Activated B cell treated with CpG ODN at 0.5 μM for 24 hours (primary cell): Measurements from ENCODE around the gene ANKS1A. TPM values are rescaled to one million over a fixed set of nuclear protein-coding genes. Genes with fewer than 3 reads are reported as not detected.
"Not testable (repeated sequence)": the region's sequence is repeated elsewhere in the genome, so short reads cannot be mapped to it uniquely, and the experiment has no call there.

Experiments
- ATAC-seq: fragments of 200-7000 bp; cut with Tn5 transposase; one replicate; pipeline ENCODE4 v1.10.0; 2021; ENCODE audit warnings: low read depth, mild to moderate bottlenecking, moderate library complexity
- CTCF ChIA-PET: fragments of 350-600 bp; sonication (Branson Sonifier 250); formaldehyde crosslinking; loops from one replicate; lab custom pipeline; 2021; ENCODE audit warnings: antibody characterized with exemption; lab: Charles Lee
- POLR2A ChIA-PET: fragments of 350-600 bp; sonication (Branson Sonifier 250); formaldehyde crosslinking; loops from one replicate; lab custom pipeline; 2021; ENCODE audit warnings: antibody characterized with exemption; lab: Charles Lee
- DNase-seq: peaks from one replicate; pipeline ENCODE4 v3.0.0; 2022
- H3K27ac Mint-ChIP-seq: one replicate; pipeline ENCODE4 v1.8.0; 2020; ENCODE audit warnings: mixed read lengths
- H3K27me3 Mint-ChIP-seq: one replicate; pipeline ENCODE4 v1.8.0; 2021; ENCODE audit warnings: mixed read lengths
- H3K36me3 Mint-ChIP-seq: one replicate; pipeline ENCODE4 v1.8.0; 2021; ENCODE audit warnings: low read depth, mixed read lengths
- H3K4me1 Mint-ChIP-seq: one replicate; pipeline ENCODE4 v1.8.0; 2021; ENCODE audit warnings: mixed read lengths
- H3K4me3 Mint-ChIP-seq: one replicate; pipeline ENCODE4 v1.8.0; 2020; ENCODE audit warnings: mild to moderate bottlenecking, mixed read lengths
- H3K9me3 Mint-ChIP-seq: one replicate; pipeline ENCODE4 v1.8.0; 2020; ENCODE audit warnings: mixed read lengths
- CTCF ChIP-seq: fragments of 200-600 bp; IDR thresholded peaks from one replicate; pipeline ENCODE4 v1.8.0; 2022; ENCODE audit warnings: antibody characterized with exemption, mild to moderate bottlenecking
- intact Hi-C: fragments of 100-400 bp; cut with micrococcal nuclease; formaldehyde crosslinking; loops from one replicate; pipeline ENCODE4 v1.15.1; 2024
- total RNA-seq: library from RNA; stranded (reverse); gene quantifications from 2 replicates; pipeline ENCODE4 v1.2.3, GENCODE V29; 2022

ANKS1A gene
- total RNA-seq, 1 donor from 2014 or later = 12.6 TPM

- ChIA-PET CTCF (no interaction called here), POLR2A (no interaction called here)
- peaks cover 6% of the 10 kb centered on the region for H3K36me3 Mint-ChIP-seq
- no peaks in the 10 kb centered on the region for H3K9me3 Mint-ChIP-seq
- TF ChIP-seq CTCF = no peak
- no peaks in the 10 kb centered on the region for H3K4me1 Mint-ChIP-seq
- ATAC-seq (no peak), DNase-seq (no peak)
- H3K4me3 Mint-ChIP-seq = no peak overlapping the region
- H3K27ac Mint-ChIP-seq = no peak overlapping the region
- H3K27me3 Mint-ChIP-seq = no peaks in the 10 kb centered on the region
- intact Hi-C loops = no loop called here
Measured at GRCh38 chr6:35093783-35094182, 204.7 kb downstream of the ANKS1A start.

GRCh38 chr6:35094183-35094582, 205.1 kb downstream of the ANKS1A start:
- TF ChIP-seq CTCF = no peak
- DNase-seq = no peak
- Mint-ChIP-seq H3K4me3 (no peak overlapping the region), H3K27me3 (no peaks in the 10 kb centered on the region), H3K36me3 (peaks cover 6% of the 10 kb centered on the region), H3K4me1 (no peaks in the 10 kb centered on the region), H3K9me3 (no peaks in the 10 kb centered on the region), H3K27ac (no peak overlapping the region)
- intact Hi-C loops = no loop called here
- ChIA-PET POLR2A (no interaction called here), CTCF (no interaction called here)
- ATAC-seq = no peak

- Mint-ChIP-seq H3K9me3 (no peaks in the 10 kb centered on the region), H3K27ac (no peak overlapping the region), H3K4me3 (no peak overlapping the region), H3K36me3 (no peaks in the 10 kb centered on the region), H3K4me1 (no peaks in the 10 kb centered on the region), H3K27me3 (no peaks in the 10 kb centered on the region)
- no peak for TF ChIP-seq CTCF
- DNase-seq = no peak
- POLR2A ChIA-PET = no interaction called here
- CTCF ChIA-PET = no interaction called here
- intact Hi-C loops = no loop called here
- no peak for ATAC-seq
Measured at GRCh38 chr6:35096129-35096862, 207.2 kb downstream of the ANKS1A start.

- no peak overlapping the region for H3K4me3 Mint-ChIP-seq
- no peak for TF ChIP-seq CTCF
- no peak for DNase-seq
- CTCF ChIA-PET = no interaction called here
- no peaks in the 10 kb centered on the region for H3K9me3 Mint-ChIP-seq
- H3K27ac Mint-ChIP-seq = no peak overlapping the region
- H3K4me1 Mint-ChIP-seq = no peaks in the 10 kb centered on the region
- H3K36me3 Mint-ChIP-seq = no peaks in the 10 kb centered on the region
- POLR2A ChIA-PET = no interaction called here
- intact Hi-C loops = no loop called here
- H3K27me3 Mint-ChIP-seq = no peaks in the 10 kb centered on the region
- ATAC-seq = no peak
Measured at GRCh38 chr6:35099116-35099515, 210.1 kb downstream of the ANKS1A start.

- no peak overlapping the region for H3K4me3 Mint-ChIP-seq
- intact Hi-C loops = no loop called here
- H3K9me3 Mint-ChIP-seq = peaks cover 4% of the 10 kb centered on the region
- no peak for TF ChIP-seq CTCF
- DNase-seq = no peak
- H3K27ac Mint-ChIP-seq = no peak overlapping the region
- ATAC-seq = no peak
- peaks cover 3% of the 10 kb centered on the region for H3K27me3 Mint-ChIP-seq
- CTCF ChIA-PET = no interaction called here
- H3K36me3 Mint-ChIP-seq = no peaks in the 10 kb centered on the region
- POLR2A ChIA-PET = no interaction called here
- H3K4me1 Mint-ChIP-seq = peaks cover 4% of the 10 kb centered on the region
Measured at GRCh38 chr6:35105078-35105477, 216.0 kb downstream of the ANKS1A start.

- POLR2A ChIA-PET, ATAC-seq, DNase-seq, H3K4me1 Mint-ChIP-seq, H3K36me3 Mint-ChIP-seq, H3K9me3 Mint-ChIP-seq, intact Hi-C loops, H3K27me3 Mint-ChIP-seq, H3K4me3 Mint-ChIP-seq, CTCF ChIA-PET, H3K27ac Mint-ChIP-seq: not testable (repeated sequence)
Measured at GRCh38 chr6:35106061-35106460, 217.0 kb downstream of the ANKS1A start.

- intact Hi-C loops, POLR2A ChIA-PET, H3K4me3 Mint-ChIP-seq, H3K27me3 Mint-ChIP-seq, H3K36me3 Mint-ChIP-seq, DNase-seq, H3K4me1 Mint-ChIP-seq, CTCF ChIA-PET, H3K9me3 Mint-ChIP-seq: not testable (repeated sequence)
- H3K27ac Mint-ChIP-seq = peak overlapping the region; percentile 38
- peak; percentile 28 for ATAC-seq
Measured at GRCh38 chr6:35107208-35107607, 218.2 kb downstream of the ANKS1A start.

GRCh38 chr6:35107761-35108160, 218.7 kb downstream of the ANKS1A start:
- H3K36me3 Mint-ChIP-seq, POLR2A ChIA-PET, H3K4me3 Mint-ChIP-seq, H3K27me3 Mint-ChIP-seq, intact Hi-C loops, H3K9me3 Mint-ChIP-seq, DNase-seq, ATAC-seq, H3K27ac Mint-ChIP-seq, H3K4me1 Mint-ChIP-seq, CTCF ChIA-PET: not testable (repeated sequence)
